SK-N-SH (cell line): ENCODE measurements around the gene BRWD1. TPM values are rescaled to one million over a fixed set of nuclear protein-coding genes. Genes with fewer than 3 reads are reported as not detected.

Experiments
- CTCF ChIA-PET: fragments of 300-600, 350-600 bp; formaldehyde crosslinking; extraction: SDS; loops from one replicate; lab custom pipeline; 2021; lab: Yijun Ruan, JAX
- POLR2A ChIA-PET: fragments of 350-600 bp; sonication (Branson Sonifier 250); formaldehyde crosslinking; extraction: SDS; loops from one replicate; lab custom pipeline; 2020; ENCODE audit warnings: antibody characterized with exemption, inconsistent platforms; lab: Yijun Ruan, JAX
- DNase-seq: peaks from one replicate; pipeline ENCODE4 v3.0.0; 2012
- H2AFZ ChIP-seq: fragments of 200-600 bp; sonication (generic); 2 replicates; pipeline ENCODE4 v1.8.1; 2016; ENCODE audit warnings: antibody characterized with exemption, mild to moderate bottlenecking, low read depth
- H3F3A ChIP-seq: fragments of 200-600 bp; sonication (generic); replicated peaks from 2 replicates; pipeline ENCODE3; 2016; ENCODE audit warnings: antibody characterized with exemption, mild to moderate bottlenecking; ENCODE audit not compliant: insufficient read depth
- H3K27ac ChIP-seq, 2 experiments: fragments of 200-500 bp in 1 of 2; fragments of 200-600 bp in 1 of 2; sonication (Bioruptor generic) in 1 of 2; sonication (generic), shearing (Covaris generic) in 1 of 2; 2 replicates each; pipeline versions ENCODE4 v1.5.1 to v1.6.1; 2014 to 2016; ENCODE audit warnings: low read depth in 2 of 2, inconsistent platforms in 1 of 2, low read length in 1 of 2, mild to moderate bottlenecking in 1 of 2, mixed read lengths in 1 of 2
- H3K27me3 ChIP-seq: fragments of 200-600 bp; sonication (generic), shearing (Covaris generic); 2 replicates; pipeline ENCODE4 v1.6.1; 2016; ENCODE audit warnings: mixed run types; ENCODE audit not compliant: insufficient read depth
- H3K36me3 ChIP-seq, 2 experiments: fragments of 200-500 bp in 1 of 2; fragments of 200-600 bp in 1 of 2; sonication (Bioruptor generic) in 1 of 2; sonication (generic) in 1 of 2; replicated peaks in 1 of 2; 2 replicates each; pipeline versions ENCODE3 to v1.5.1; 2014 to 2016; ENCODE audit warnings: low read length in 1 of 2, mild to moderate bottlenecking in 1 of 2; ENCODE audit not compliant: insufficient read depth in 2 of 2, control insufficient read depth in 1 of 2
- H3K4me1 ChIP-seq, 2 experiments: fragments of 200-500 bp in 1 of 2; fragments of 200-600 bp in 1 of 2; sonication (Bioruptor generic) in 1 of 2; sonication (generic), shearing (Covaris generic) in 1 of 2; 2 replicates each; pipeline versions ENCODE4 v1.5.1 to v1.6.1; 2014 to 2016; ENCODE audit warnings: low read depth in 1 of 2, low read length in 1 of 2, mixed run types in 1 of 2; ENCODE audit not compliant: insufficient read depth in 2 of 2, control insufficient read depth in 1 of 2
- H3K4me2 ChIP-seq: fragments of 200-600 bp; sonication (generic), shearing (Covaris generic); 2 replicates; pipeline ENCODE4 v1.6.1; 2017; ENCODE audit warnings: mixed run types
- H3K4me3 ChIP-seq, 2 experiments: fragments of 200-500 bp in 1 of 2; fragments of 200-600 bp in 1 of 2; sonication (Bioruptor generic) in 1 of 2; sonication (generic), shearing (Covaris generic) in 1 of 2; 2 replicates each; pipeline versions ENCODE4 v1.5.1 to v1.8.1; 2014 to 2016; ENCODE audit warnings: low read depth in 2 of 2, inconsistent platforms in 1 of 2, low read length in 1 of 2, mild to moderate bottlenecking in 1 of 2, mixed read lengths in 1 of 2, moderate library complexity in 1 of 2
- H3K79me2 ChIP-seq: fragments of 200-600 bp; sonication (generic); 2 replicates; pipeline ENCODE4 v1.8.1; 2017; ENCODE audit warnings: mild to moderate bottlenecking; ENCODE audit not compliant: insufficient read depth
- H3K9ac ChIP-seq: fragments of 200-600 bp; sonication (generic); 2 replicates; pipeline ENCODE4 v1.6.1; 2017; ENCODE audit warnings: mixed run types
- H3K9me2 ChIP-seq: fragments of 200-600 bp; sonication (generic); 2 replicates; pipeline ENCODE4 v1.6.1; 2017; ENCODE audit warnings: mixed run types
- H3K9me3 ChIP-seq: fragments of 200-600 bp; sonication (generic); 2 replicates; pipeline ENCODE4 v1.6.1; 2017; ENCODE audit warnings: mixed run types, mild to moderate bottlenecking, moderate library complexity
- H4K20me1 ChIP-seq: fragments of 200-600 bp; sonication (generic); 2 replicates; pipeline ENCODE4 v1.6.1; 2017; ENCODE audit warnings: mild to moderate bottlenecking, mixed run types; ENCODE audit not compliant: insufficient read depth
- ELF1 ChIP-seq: IDR thresholded peaks from 2 replicates; pipeline ENCODE4 v1.4.0; 2012
- EZH2phosphoT487 ChIP-seq: fragments of 200-600 bp; sonication (generic); IDR thresholded peaks from 2 replicates; pipeline ENCODE4 v1.6.1; 2017; ENCODE audit warnings: low read depth, mixed run types, mild to moderate bottlenecking, antibody characterized with exemption, moderate library complexity, borderline replicate concordance
- MXI1 ChIP-seq: IDR thresholded peaks from 2 replicates; pipeline ENCODE4 v1.6.1; 2012; ENCODE audit warnings: mild to moderate bottlenecking, low read depth, low read length, improper control_type of control experiment
- NFIC ChIP-seq: IDR thresholded peaks from 2 replicates; pipeline ENCODE4 v1.4.0; 2012; ENCODE audit warnings: borderline replicate concordance
- PBX3 ChIP-seq: IDR thresholded peaks from 2 replicates; pipeline ENCODE4; 2012
- POLR2AphosphoS5 ChIP-seq: IDR thresholded peaks from 2 replicates; pipeline ENCODE4 v1.6.1; 2012; ENCODE audit warnings: low read depth, low read length
- REST ChIP-seq: IDR thresholded peaks from 2 replicates; pipeline ENCODE4 v1.6.1; 2012; ENCODE audit warnings: mild to moderate bottlenecking, low read depth, low read length, moderate library complexity
- TAF1 ChIP-seq: IDR thresholded peaks from 2 replicates; pipeline ENCODE4 v1.6.1; 2012; ENCODE audit warnings: low read depth, mild to moderate bottlenecking, low read length, moderate library complexity, borderline replicate concordance
- TEAD4 ChIP-seq: IDR thresholded peaks from 2 replicates; pipeline ENCODE4 v1.4.0; 2012; ENCODE audit warnings: mild to moderate bottlenecking, borderline replicate concordance; ENCODE audit not compliant: insufficient read depth
- USF2 ChIP-seq: fragments of 150-350 bp; IDR thresholded peaks from 2 replicates; pipeline ENCODE4 v1.6.1; 2017; ENCODE audit warnings: antibody characterized with exemption, low read length, low read depth, borderline replicate concordance
- WGBS: methylation state at CpG from one replicate; pipeline ENCODE4 v1.1.6; 2017; ENCODE audit warnings: low lambda C conversion rate; 5-methylcytosine and 5-hydroxymethylcytosine counted together
- polyA plus RNA-seq, 3 experiments: library from polyadenylated mRNA; depleted of rRNA; stranded (reverse); fragments of >200 nt; gene quantifications; 2 replicates each; pipeline ENCODE4 v1.2.3, GENCODE V29; 2012

BRWD1 gene
- polyA plus RNA-seq, 1 of the 3 experiments (the other 2 are of a cell fraction): 7.9 TPM

DNA sequence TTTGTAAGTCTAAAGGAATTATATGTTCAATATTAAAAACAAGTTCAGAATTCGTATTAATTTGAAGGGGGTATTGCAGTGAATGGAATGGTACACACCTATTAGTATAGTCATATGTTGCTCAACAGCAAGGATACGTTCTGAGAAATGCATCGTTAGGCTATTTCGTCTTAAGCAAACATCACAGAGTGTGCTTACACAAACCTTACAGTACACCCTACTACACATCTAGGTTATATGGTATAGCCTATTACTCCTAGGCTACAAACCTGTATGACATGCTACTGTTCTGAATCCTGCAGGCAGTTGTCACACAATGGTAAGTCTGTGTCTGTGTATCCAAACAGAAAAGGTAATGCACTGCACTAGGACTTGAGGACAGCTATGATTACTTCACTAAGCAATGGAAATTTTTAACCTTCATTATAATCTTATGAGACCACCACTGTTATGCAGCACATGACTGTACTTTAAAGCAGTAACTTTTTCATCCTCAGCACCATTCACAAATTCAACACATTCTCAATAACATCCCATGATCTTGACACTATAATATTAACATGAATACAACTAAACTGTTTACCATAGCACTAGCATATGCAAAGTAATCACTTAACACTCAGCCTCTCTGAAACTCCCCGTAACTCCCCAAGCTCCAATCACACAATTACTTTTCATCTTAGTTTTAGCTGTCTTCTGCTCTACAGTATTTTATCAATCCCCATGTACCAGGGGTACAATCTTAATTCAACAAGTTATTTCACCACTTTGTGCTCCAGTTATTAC, 115.8 kb downstream of the BRWD1 start:
- Histone ChIP-seq H3F3A (peaks cover 17% of the 10 kb centered on the region), H3K9me3 (no peaks in the 10 kb centered on the region), H3K9me2 (no peaks in the 10 kb centered on the region), H3K27me3 (no peaks in the 10 kb centered on the region), H3K36me3 (peaks cover 81 to 82% of the 10 kb centered on the region in 2 experiments), H3K27ac (no peak overlapping the region), H3K4me3 (no peak overlapping the region), H3K4me2 (no peak overlapping the region), H3K9ac (no peak overlapping the region), H3K4me1 (no peaks in the 10 kb centered on the region; a peak in 1 of 4 replicates), H2AFZ (no peak overlapping the region)
- POLR2A ChIA-PET: no interaction called here
- WGBS: 95% methylated on average over 5 of the region's 5 CpGs
- no peak for TF ChIP-seq TEAD4
- no peak for TF ChIP-seq MXI1
- TF ChIP-seq USF2: no peak
- TF ChIP-seq ELF1: no peak
- TF ChIP-seq EZH2phosphoT487: no peak
- no peak for TF ChIP-seq POLR2AphosphoS5
- TF ChIP-seq REST: no peak
- TF ChIP-seq TAF1: no peak
- TF ChIP-seq NFIC: no peak
- TF ChIP-seq PBX3: no peak
- TF ChIP-seq, all 33 proteins: peak for 0
- Histone ChIP-seq H4K20me1 (no peaks in the 10 kb centered on the region; the same call in 1 of the 2 replicates), H3K79me2 (no peaks in the 10 kb centered on the region; the same call in 1 of the 2 replicates)
- CTCF ChIA-PET: no interaction called here
- DNase-seq: no peak
